ENCODE measurements around the gene MYL6. TPM values are rescaled to one million over a fixed set of nuclear protein-coding genes. Genes with fewer than 3 reads are reported as not detected.

The MYL6 gene
- total RNA-seq, 1 donor from 2014 or later: 924 TPM

DNA sequence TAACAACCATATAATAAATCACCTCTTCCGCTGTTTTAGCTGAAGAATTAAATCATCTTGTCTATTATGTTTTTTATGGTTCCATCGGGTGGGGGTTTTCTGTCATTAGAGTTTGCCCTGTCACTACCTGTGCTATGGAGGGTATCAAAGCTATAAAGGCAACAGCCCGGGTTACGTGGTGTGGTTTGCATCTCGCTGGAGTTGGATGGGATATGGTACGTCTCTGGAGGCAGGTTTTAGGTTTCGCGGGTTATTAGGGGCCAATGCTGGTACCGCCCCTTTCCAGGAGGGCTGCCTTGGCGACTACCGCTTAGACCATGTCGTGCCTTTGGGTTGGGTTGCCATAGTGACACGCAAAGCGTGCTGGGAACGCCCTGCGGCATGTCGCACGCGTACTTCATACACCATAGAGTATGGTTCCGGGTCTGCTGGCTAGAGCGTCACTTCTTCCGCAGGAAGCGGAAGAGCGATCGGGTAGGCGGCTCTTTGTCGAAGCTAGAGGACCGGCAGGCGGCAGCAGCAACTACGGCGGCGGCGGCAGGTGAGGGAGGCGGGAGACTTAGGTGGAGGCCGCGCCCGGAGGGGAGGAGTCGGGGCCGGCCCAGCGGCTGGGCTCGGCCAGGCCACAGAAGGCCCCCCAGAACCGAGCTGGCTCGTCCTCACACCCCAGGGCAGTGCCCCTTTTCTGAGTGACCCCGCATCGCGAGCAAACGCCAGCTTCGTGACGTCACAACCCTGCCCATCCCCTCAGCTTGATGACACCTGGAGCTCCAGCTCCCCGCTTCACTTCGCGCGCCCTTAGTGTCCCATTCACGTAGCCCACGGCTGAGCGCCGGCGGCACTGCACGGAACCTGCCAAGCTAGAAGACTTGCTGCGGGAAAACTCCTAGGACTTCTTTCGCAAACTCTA is 40.1 kb upstream of the MYL6 start, which contains the start of gene ZC3H10:
TSS of gene ZC3H10 (plus strand) at position 489 of the 910 bp plus-strand sequence. CDS start 2,297 bp downstream, outside the sequence.
- Mint-ChIP-seq H3K4me3 (peak within 1 kb of the TSS; percentile 97), H3K4me1 (peaks cover 31% of the 10 kb centered on the region), H3K9me3 (no peaks in the 10 kb centered on the region), H3K27ac (ENCODE audit: unreplicated experiment) (peak within 1 kb of the TSS; percentile 100), H3K27me3 (ENCODE audit: low read depth) (peaks cover 11% of the 10 kb centered on the region), H3K36me3 (ENCODE audit: low read depth) (peaks cover 21% of the 10 kb centered on the region)
- TF ChIP-seq, protein P1, sequence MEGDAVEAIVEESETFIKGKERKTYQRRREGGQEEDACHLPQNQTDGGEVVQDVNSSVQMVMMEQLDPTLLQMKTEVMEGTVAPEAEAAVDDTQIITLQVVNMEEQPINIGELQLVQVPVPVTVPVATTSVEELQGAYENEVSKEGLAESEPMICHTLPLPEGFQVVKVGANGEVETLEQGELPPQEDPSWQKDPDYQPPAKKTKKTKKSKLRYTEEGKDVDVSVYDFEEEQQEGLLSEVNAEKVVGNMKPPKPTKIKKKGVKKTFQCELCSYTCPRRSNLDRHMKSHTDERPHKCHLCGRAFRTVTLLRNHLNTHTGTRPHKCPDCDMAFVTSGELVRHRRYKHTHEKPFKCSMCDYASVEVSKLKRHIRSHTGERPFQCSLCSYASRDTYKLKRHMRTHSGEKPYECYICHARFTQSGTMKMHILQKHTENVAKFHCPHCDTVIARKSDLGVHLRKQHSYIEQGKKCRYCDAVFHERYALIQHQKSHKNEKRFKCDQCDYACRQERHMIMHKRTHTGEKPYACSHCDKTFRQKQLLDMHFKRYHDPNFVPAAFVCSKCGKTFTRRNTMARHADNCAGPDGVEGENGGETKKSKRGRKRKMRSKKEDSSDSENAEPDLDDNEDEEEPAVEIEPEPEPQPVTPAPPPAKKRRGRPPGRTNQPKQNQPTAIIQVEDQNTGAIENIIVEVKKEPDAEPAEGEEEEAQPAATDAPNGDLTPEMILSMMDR (conservative IDR thresholded peaks at IDR 0.05): peak; percentile 57
- DNase-seq (ENCODE audit: low read depth, low spot score): peak; percentile 92

DNA sequence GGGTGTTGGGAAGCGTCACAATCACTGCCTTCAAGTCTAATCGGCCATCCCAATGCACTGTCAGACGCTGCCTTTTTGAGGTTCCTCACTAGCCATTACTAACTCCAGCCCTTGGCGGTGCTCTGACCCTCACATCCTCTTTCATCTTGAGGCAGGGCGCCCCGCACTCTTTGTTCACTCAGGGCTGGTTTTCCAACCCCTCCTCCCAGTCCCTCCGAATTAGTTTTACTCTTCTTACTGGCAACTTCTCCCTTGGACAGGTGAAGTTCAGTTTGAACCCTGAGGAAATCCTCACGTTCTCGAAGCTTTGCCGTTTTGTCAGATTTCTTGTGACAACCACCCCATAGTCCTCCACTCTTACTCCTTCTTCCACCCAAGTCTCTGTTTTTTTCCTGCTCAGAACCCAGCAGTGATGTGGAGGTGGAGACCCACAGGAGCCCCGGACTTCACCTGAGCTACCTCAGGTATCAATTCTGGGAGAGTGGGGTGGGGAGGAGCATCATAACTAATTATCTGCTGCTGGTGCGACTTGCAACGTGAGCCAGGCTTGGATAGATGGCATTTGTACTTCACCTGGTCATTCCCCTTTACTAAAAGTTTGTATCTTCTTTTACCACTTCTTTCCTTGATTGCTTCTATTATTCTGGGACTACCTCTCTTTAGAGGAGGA is 39.3 kb upstream of the MYL6 start:
- H3K36me3 Mint-ChIP-seq (ENCODE audit: low read depth): peaks cover 14% of the 10 kb centered on the region
- TF ChIP-seq, protein P1 (conservative IDR thresholded peaks at IDR 0.05): no peak
- peak overlapping the region; percentile 97 for H3K4me3 Mint-ChIP-seq
- peaks cover 11% of the 10 kb centered on the region for H3K27me3 Mint-ChIP-seq (ENCODE audit: low read depth)
- peak overlapping the region; percentile 94 for H3K27ac Mint-ChIP-seq (ENCODE audit: unreplicated experiment)
- peaks cover 31% of the 10 kb centered on the region for H3K4me1 Mint-ChIP-seq
- H3K9me3 Mint-ChIP-seq: no peaks in the 10 kb centered on the region
- no peak for DNase-seq (ENCODE audit: low read depth, low spot score)

DNA sequence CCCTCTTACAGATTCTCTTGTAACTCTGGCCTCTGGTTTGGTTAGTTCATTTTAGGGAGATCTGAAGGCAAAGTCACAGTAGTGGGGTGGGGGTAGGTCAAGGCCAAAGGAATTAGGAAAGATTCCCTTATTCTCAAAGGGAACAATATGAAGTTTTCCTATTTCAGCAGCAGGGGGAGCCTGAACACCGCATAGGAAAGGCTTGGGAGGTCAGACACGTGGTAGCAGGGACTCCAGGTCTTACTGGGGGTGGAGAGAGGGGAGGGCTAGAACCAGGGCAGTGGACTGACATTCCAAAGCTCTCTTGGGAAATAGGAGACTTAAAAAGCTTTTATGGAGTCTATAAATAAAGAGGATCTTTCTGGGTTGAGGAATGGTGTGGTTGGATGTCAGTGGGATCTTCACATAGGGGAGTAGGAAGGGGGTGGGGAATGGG is 38.8 kb upstream of the MYL6 start:
- DNase-seq (ENCODE audit: low read depth, low spot score): peak; percentile 50
- Mint-ChIP-seq H3K4me1 (peaks cover 31% of the 10 kb centered on the region), H3K4me3 (peak overlapping the region; percentile 97), H3K36me3 (ENCODE audit: low read depth) (peaks cover 10% of the 10 kb centered on the region), H3K27me3 (ENCODE audit: low read depth) (peaks cover 11% of the 10 kb centered on the region), H3K9me3 (no peaks in the 10 kb centered on the region), H3K27ac (ENCODE audit: unreplicated experiment) (peak overlapping the region; percentile 76)
- TF ChIP-seq, protein P1 (conservative IDR thresholded peaks at IDR 0.05): peak; percentile 80

DNA sequence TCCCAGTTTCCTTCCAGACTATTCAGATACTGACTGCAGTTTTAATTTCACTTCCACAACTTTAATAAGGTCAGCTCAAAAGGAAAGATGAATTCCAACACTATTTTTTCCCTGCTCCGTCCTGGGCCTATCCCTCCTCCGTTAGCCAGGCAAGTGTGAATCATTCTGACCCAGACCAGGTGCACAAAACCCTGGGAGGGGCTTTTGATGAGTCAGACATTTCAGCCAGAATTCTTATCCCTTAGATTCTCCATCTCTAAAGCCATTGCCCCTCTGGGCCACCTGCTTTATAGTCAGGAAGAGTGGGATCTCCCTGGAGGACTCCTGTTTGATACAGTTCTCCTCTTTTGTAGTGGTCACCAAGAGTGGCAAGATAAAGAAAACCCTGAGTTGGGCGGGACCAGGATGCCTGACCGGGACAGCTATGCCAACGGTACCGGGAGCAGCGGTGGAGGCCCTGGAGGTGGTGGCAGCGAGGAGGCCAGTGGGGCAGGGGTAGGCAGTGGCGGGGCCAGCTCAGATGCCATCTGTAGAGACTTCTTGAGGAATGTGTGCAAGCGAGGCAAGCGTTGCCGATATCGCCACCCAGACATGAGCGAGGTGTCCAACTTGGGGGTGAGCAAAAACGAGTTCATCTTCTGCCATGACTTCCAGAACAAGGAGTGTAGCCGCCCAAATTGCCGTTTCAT is 37.9 kb upstream of the MYL6 start:
- Mint-ChIP-seq H3K4me3 (peak overlapping the region; percentile 52), H3K4me1 (peaks cover 27% of the 10 kb centered on the region), H3K9me3 (no peaks in the 10 kb centered on the region), H3K27me3 (ENCODE audit: low read depth) (peaks cover 11% of the 10 kb centered on the region), H3K27ac (ENCODE audit: unreplicated experiment) (no peak overlapping the region), H3K36me3 (ENCODE audit: low read depth) (peaks cover 10% of the 10 kb centered on the region)
- TF ChIP-seq, protein P1 (conservative IDR thresholded peaks at IDR 0.05): no peak
- no peak for DNase-seq (ENCODE audit: low read depth, low spot score)

DNA sequence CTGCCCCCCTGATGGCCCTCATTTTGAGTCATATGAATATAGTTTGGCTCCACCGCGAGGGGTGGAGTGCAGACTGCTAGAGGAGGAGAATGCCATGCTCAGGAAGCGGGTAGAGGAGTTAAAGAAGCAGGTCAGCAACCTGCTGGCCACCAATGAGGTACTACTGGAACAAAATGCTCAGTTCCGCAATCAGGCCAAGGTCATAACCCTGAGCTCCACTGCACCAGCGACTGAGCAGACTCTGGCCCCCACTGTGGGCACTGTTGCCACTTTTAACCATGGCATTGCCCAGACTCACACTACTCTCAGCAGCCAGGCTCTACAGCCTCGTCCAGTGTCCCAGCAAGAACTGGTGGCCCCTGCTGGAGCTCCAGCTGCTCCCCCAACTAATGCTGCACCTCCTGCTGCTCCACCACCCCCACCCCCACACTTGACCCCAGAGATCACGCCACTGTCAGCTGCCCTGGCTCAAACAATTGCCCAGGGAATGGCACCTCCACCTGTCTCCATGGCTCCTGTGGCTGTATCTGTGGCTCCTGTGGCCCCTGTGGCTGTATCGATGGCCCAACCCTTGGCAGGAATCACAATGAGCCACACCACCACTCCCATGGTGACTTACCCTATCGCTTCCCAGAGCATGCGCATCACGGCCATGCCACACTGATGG is 36.8 kb upstream of the MYL6 start:
- no peak for DNase-seq (ENCODE audit: low read depth, low spot score)
- Mint-ChIP-seq H3K36me3 (ENCODE audit: low read depth) (peaks cover 10% of the 10 kb centered on the region), H3K27me3 (ENCODE audit: low read depth) (peaks cover 11% of the 10 kb centered on the region), H3K4me1 (peaks cover 28% of the 10 kb centered on the region), H3K4me3 (peak overlapping the region; percentile 32), H3K27ac (ENCODE audit: unreplicated experiment) (no peak overlapping the region), H3K9me3 (no peaks in the 10 kb centered on the region)
- TF ChIP-seq, protein P1 (conservative IDR thresholded peaks at IDR 0.05): no peak

All from neural crest cell (in vitro differentiated cells).